ENCODE results near the gene CCM2L. TPM values are rescaled to one million over a fixed set of nuclear protein-coding genes. Genes with fewer than 3 reads are reported as not detected.
A peak's percentile ranks its signal among the peaks of the same experiment; 100 is the strongest.

Gene CCM2L
- polyA plus RNA-seq, 1 donor (not counting 4 experiments of a cell fraction or from before 2014, with no cell fraction given), result not detected

- H3K9me3 ChIP-seq (ENCODE audit: control insufficient read depth, low read depth, low read length), result no peaks in the 10 kb centered on the region
- H3K4me3 ChIP-seq (ENCODE audit: control insufficient read depth in 2 of 3, extremely low read depth in 1 of 3, insufficient read depth in 2 of 3, low read depth in 1 of 3, low read length in 3 of 3), result no peak overlapping the region
- TF ChIP-seq CTCF (optimal IDR thresholded peaks at IDR 0.05 in 1 of 3, IDR thresholded peaks at IDR 0.05 in 1 of 3, conservative IDR thresholded peaks at IDR 0.05 in 1 of 3; ENCODE audit: extremely low read depth in 1 of 3, insufficient read depth in 2 of 3, low read length in 3 of 3), result peak; percentile 18 to 64 (median 61)
- peak; percentile 72 for TF ChIP-seq EZH2 (IDR thresholded peaks at IDR 0.05; ENCODE audit: low read length)
- H3K4me2 ChIP-seq (ENCODE audit: control insufficient read depth, extremely low read depth, insufficient read depth, low read depth, low read length), result no peak overlapping the region
- H3K4me1 ChIP-seq (ENCODE audit: control insufficient read depth, extremely low read depth, insufficient read depth, low read length), result peaks cover 5% of the 10 kb centered on the region
- H2AFZ ChIP-seq (ENCODE audit: control insufficient read depth, low read length), result no peak overlapping the region
- no peaks in the 10 kb centered on the region for H3K9me1 ChIP-seq (ENCODE audit: control insufficient read depth, extremely low read depth, insufficient read depth, low read length)
- no peak overlapping the region for H3K27ac ChIP-seq (ENCODE audit: control insufficient read depth, insufficient read depth, low read length)
- H3K9ac ChIP-seq (ENCODE audit: control insufficient read depth, extremely low read depth, insufficient read depth, low read length), result no peak overlapping the region
- no peaks in the 10 kb centered on the region for H3K36me3 ChIP-seq (ENCODE audit: control insufficient read depth in 2 of 2, extremely low read depth in 1 of 2, insufficient read depth in 2 of 2, low read length in 2 of 2)
- no peak for DNase-seq (ENCODE audit: low read depth, low spot score)
- dilution Hi-C loops (cut with MboI; ENCODE audit: extremely low pct_ligation_motif_present, low sequenced_read_pairs), result no loop called here
- peaks cover 61% of the 10 kb centered on the region for H3K27me3 ChIP-seq (ENCODE audit: control insufficient read depth, extremely low read depth, insufficient read depth, low read length)
- no peaks in the 10 kb centered on the region for H4K20me1 ChIP-seq (ENCODE audit: control insufficient read depth, extremely low read depth, insufficient read depth, low read length)
- H3K79me2 ChIP-seq (ENCODE audit: control insufficient read depth, insufficient read depth, low read length), result no peaks in the 10 kb centered on the region
- FAIRE-seq, result no peak
Observed at GRCh38 chr20:32017711-32018251, 7.5 kb downstream of the CCM2L start.

- Histone ChIP-seq H3K27ac (ENCODE audit: control insufficient read depth, insufficient read depth, low read length) (no peak overlapping the region), H3K4me2 (ENCODE audit: control insufficient read depth, extremely low read depth, insufficient read depth, low read depth, low read length) (peak overlapping the region; percentile 58), H4K20me1 (ENCODE audit: control insufficient read depth, extremely low read depth, insufficient read depth, low read length) (no peaks in the 10 kb centered on the region), H3K27me3 (ENCODE audit: control insufficient read depth, extremely low read depth, insufficient read depth, low read length) (peaks cover 61% of the 10 kb centered on the region), H3K9me1 (ENCODE audit: control insufficient read depth, extremely low read depth, insufficient read depth, low read length) (no peaks in the 10 kb centered on the region), H3K36me3 (ENCODE audit: control insufficient read depth in 2 of 2, extremely low read depth in 1 of 2, insufficient read depth in 2 of 2, low read length in 2 of 2) (no peaks in the 10 kb centered on the region), H3K9ac (ENCODE audit: control insufficient read depth, extremely low read depth, insufficient read depth, low read length) (no peak overlapping the region), H2AFZ (ENCODE audit: control insufficient read depth, low read length) (peak overlapping the region; percentile 43), H3K79me2 (ENCODE audit: control insufficient read depth, insufficient read depth, low read length) (no peaks in the 10 kb centered on the region), H3K9me3 (ENCODE audit: control insufficient read depth, low read depth, low read length) (no peaks in the 10 kb centered on the region), H3K4me3 (ENCODE audit: control insufficient read depth in 2 of 3, extremely low read depth in 1 of 3, insufficient read depth in 2 of 3, low read depth in 1 of 3, low read length in 3 of 3) (peak overlapping the region; percentile 25 to 28 (median 27)), H3K4me1 (ENCODE audit: control insufficient read depth, extremely low read depth, insufficient read depth, low read length) (peaks cover 5% of the 10 kb centered on the region)
- TF ChIP-seq EZH2 (IDR thresholded peaks at IDR 0.05; ENCODE audit: low read length) (peak; percentile 75), CTCF (optimal IDR thresholded peaks at IDR 0.05 in 1 of 3, IDR thresholded peaks at IDR 0.05 in 1 of 3, conservative IDR thresholded peaks at IDR 0.05 in 1 of 3; ENCODE audit: extremely low read depth in 1 of 3, insufficient read depth in 2 of 3, low read length in 3 of 3) (no peak)
- dilution Hi-C loops (cut with MboI; ENCODE audit: extremely low pct_ligation_motif_present, low sequenced_read_pairs), result no loop called here
- FAIRE-seq, result no peak
- DNase-seq (ENCODE audit: low read depth, low spot score), result no peak
Observed at GRCh38 chr20:32018269-32019155, 8.3 kb downstream of the CCM2L start.
